Endothelial cell of umbilical vein (primary cell): ENCODE data around the gene ABCF1. TPM values are rescaled to one million over a fixed set of nuclear protein-coding genes. Genes with fewer than 3 reads are reported as not detected.

Experiments used
- BruUV-seq: library from RNA; stranded (reverse); fragments of 400-500 nt; replicated peaks from 2 replicates; lab custom pipeline; 2021; lab: Mats Ljungman, UMichigan
- CTCF ChIA-PET: fragments of 300-600, 350-600 bp; sonication (Branson Sonifier 250); formaldehyde crosslinking; loops from one replicate; lab custom pipeline; 2021; ENCODE audit warnings: antibody characterized with exemption, inconsistent platforms; lab: Charles Lee
- POLR2A ChIA-PET: fragments of 300-600, 350-600 bp; sonication (Branson Sonifier 250); formaldehyde crosslinking; loops from one replicate; lab custom pipeline; 2021; ENCODE audit warnings: antibody characterized with exemption, inconsistent platforms; lab: Charles Lee
- DNase-seq: peaks from one replicate; pipeline ENCODE4 v3.0.0-alpha.2; 2011; ENCODE audit warnings: low read depth, low spot score
- FAIRE-seq: peaks from 2 replicates; lab custom pipeline; 2011; peaks lifted over from hg19 to GRCh38; lab: Jason Lieb, UNC
- H2AFZ ChIP-seq: 2 replicates; pipeline ENCODE4 v1.6.0; 2012; ENCODE audit warnings: low read depth, low read length, control low read depth, inconsistent platforms
- H3K27ac ChIP-seq: 2 replicates; pipeline ENCODE4 v1.5.1; 2011; ENCODE audit warnings: low read depth, mild to moderate bottlenecking, control low read depth, low read length, moderate library complexity; ENCODE audit not compliant: insufficient read depth
- H3K27me3 ChIP-seq, 2 experiments: 2 replicates each; pipeline versions ENCODE4 v1.6.0 to v1.6.1; 2011; ENCODE audit warnings: low read length in 2 of 2, mixed read lengths in 1 of 2; ENCODE audit not compliant: control insufficient read depth in 2 of 2, insufficient read depth in 2 of 2
- H3K36me3 ChIP-seq, 2 experiments: 2 replicates in 1 of 2; 3 replicates in 1 of 2; pipeline ENCODE4 v1.5.1; 2011; ENCODE audit warnings: low read length in 2 of 2, mild to moderate bottlenecking in 1 of 2, moderate library complexity in 1 of 2; ENCODE audit not compliant: control insufficient read depth in 2 of 2, insufficient read depth in 2 of 2; ENCODE audit errors: extremely low read depth in 1 of 2
- H3K4me1 ChIP-seq: 3 replicates; pipeline ENCODE4 v1.5.1; 2011; ENCODE audit warnings: mild to moderate bottlenecking, low read length; ENCODE audit not compliant: control insufficient read depth, insufficient read depth; ENCODE audit errors: extremely low read depth
- H3K4me2 ChIP-seq: 2 replicates; pipeline ENCODE4 v1.6.1; 2011; ENCODE audit warnings: low read length, control low read depth, mixed read lengths; ENCODE audit not compliant: insufficient read depth
- H3K4me3 ChIP-seq, 3 experiments: fragments of 200-600 bp in 1 of 3; sonication (generic), shearing (Covaris generic) in 1 of 3; replicated peaks in 1 of 3; 2 replicates each; pipeline ENCODE4 v1.5.1; 2011 to 2016; ENCODE audit warnings: control low read depth in 3 of 3, low read length in 3 of 3, mild to moderate bottlenecking in 2 of 3, inconsistent platforms in 1 of 3, low read depth in 1 of 3, moderate library complexity in 1 of 3; ENCODE audit not compliant: insufficient read depth in 1 of 3
- H3K79me2 ChIP-seq: 2 replicates; pipeline ENCODE4 v1.6.0; 2012; ENCODE audit warnings: low read length, inconsistent platforms; ENCODE audit not compliant: control insufficient read depth, insufficient read depth
- H3K9ac ChIP-seq: replicated peaks from 2 replicates; pipeline ENCODE3; 2011; ENCODE audit warnings: low read length, control low read depth; ENCODE audit not compliant: insufficient read depth; ENCODE audit errors: extremely low read depth
- H3K9me1 ChIP-seq: replicated peaks from 3 replicates; pipeline ENCODE4 v1.6.0; 2011; ENCODE audit warnings: mild to moderate bottlenecking, low read length; ENCODE audit not compliant: control insufficient read depth, insufficient read depth; ENCODE audit errors: extremely low read depth
- H3K9me3 ChIP-seq: replicated peaks from 2 replicates; pipeline ENCODE4 v1.5.1; 2012; ENCODE audit warnings: low read length, inconsistent platforms; ENCODE audit not compliant: control insufficient read depth, insufficient read depth
- H4K20me1 ChIP-seq: replicated peaks from 2 replicates; pipeline ENCODE3; 2011; ENCODE audit warnings: mild to moderate bottlenecking, low read length; ENCODE audit not compliant: control insufficient read depth, insufficient read depth; ENCODE audit errors: extremely low read depth
- EZH2 ChIP-seq: IDR thresholded peaks from 2 replicates; pipeline ENCODE4 v1.6.1; 2012; ENCODE audit warnings: borderline replicate concordance, low read depth, mild to moderate bottlenecking, moderate library complexity, low read length, inconsistent platforms; ENCODE audit not compliant: severe bottlenecking
- FOS ChIP-seq: IDR thresholded peaks from 2 replicates; pipeline ENCODE4 v1.6.1; 2011; ENCODE audit warnings: mild to moderate bottlenecking, low read length, moderate library complexity, borderline replicate concordance; ENCODE audit not compliant: insufficient read depth
- GATA2 ChIP-seq: IDR thresholded peaks from 2 replicates; pipeline ENCODE4 v1.7.0; 2011; ENCODE audit warnings: low read depth, mild to moderate bottlenecking, moderate library complexity, mixed read lengths, low read length; ENCODE audit not compliant: insufficient read length, insufficient read depth
- JUN ChIP-seq: IDR thresholded peaks from 2 replicates; pipeline ENCODE4 v1.6.1; 2011; ENCODE audit warnings: borderline replicate concordance, low read depth; ENCODE audit not compliant: insufficient read length, insufficient read depth
- MYC ChIP-seq: IDR thresholded peaks from one replicate; pipeline ENCODE4 v1.6.1; 2011; ENCODE audit warnings: mild to moderate bottlenecking, low read depth, low read length
- POLR2A ChIP-seq: IDR thresholded peaks from 2 replicates; pipeline ENCODE4 v1.6.1; 2012; ENCODE audit warnings: low read depth, mild to moderate bottlenecking, control low read depth, low read length
- POLR2AphosphoS5 ChIP-seq: IDR thresholded peaks from 2 replicates; pipeline ENCODE4 v1.6.1; 2012; ENCODE audit warnings: low read depth, mild to moderate bottlenecking, control low read depth, low read length, moderate library complexity; ENCODE audit not compliant: insufficient read depth
- dilution Hi-C: fragments of 300-500 bp; cut with MboI; formaldehyde crosslinking; loops from one replicate; pipeline ENCODE4 v1.15.0; 2019; ENCODE audit warnings: low sequenced_read_pairs; ENCODE audit not compliant: extremely low pct_ligation_motif_present
- intact Hi-C: fragments of 100-400 bp; cut with micrococcal nuclease; formaldehyde crosslinking; loops from one replicate; pipeline ENCODE4 v1.10.0; 2022
- polyA plus RNA-seq, 4 experiments: library from polyadenylated mRNA; depleted of rRNA in 3 of 4; stranded (reverse) in 3 of 4; unstranded in 1 of 4; fragments of >200 nt; gene quantifications; 2 replicates each; pipeline versions ENCODE4 v1.2.1 to v1.2.3, GENCODE V29; 2011 to 2012; ENCODE audit warnings: missing spikeins in 1 of 4
- total RNA-seq: library from RNA; stranded (reverse); gene quantifications from 2 replicates; pipeline ENCODE4 v1.2.3, GENCODE V29; 2021
- TF ChIP-seq, protein P1 (sequence below): IDR thresholded peaks from 2 replicates; pipeline ENCODE4 v1.6.1; 2011; ENCODE audit not compliant: insufficient read depth, insufficient read length
- TF ChIP-seq, protein P2 (sequence below), 2 donors: IDR thresholded peaks; 1 replicate in 1 of 2; 2 replicates in 1 of 2; pipeline ENCODE4 v1.5.1; 2011; ENCODE audit warnings: low read length in 2 of 2, mild to moderate bottlenecking in 2 of 2, moderate library complexity in 2 of 2, control low read depth in 1 of 2, inconsistent platforms in 1 of 2, low read depth in 1 of 2; ENCODE audit not compliant: insufficient read depth in 1 of 2; ENCODE audit errors: extremely low read depth in 1 of 2

ABCF1 gene
- total and polyA plus RNA-seq, 2 donors (not counting 3 experiments of a cell fraction or from before 2014, with no cell fraction given), result 34.0 to 60.3 TPM

DNA sequence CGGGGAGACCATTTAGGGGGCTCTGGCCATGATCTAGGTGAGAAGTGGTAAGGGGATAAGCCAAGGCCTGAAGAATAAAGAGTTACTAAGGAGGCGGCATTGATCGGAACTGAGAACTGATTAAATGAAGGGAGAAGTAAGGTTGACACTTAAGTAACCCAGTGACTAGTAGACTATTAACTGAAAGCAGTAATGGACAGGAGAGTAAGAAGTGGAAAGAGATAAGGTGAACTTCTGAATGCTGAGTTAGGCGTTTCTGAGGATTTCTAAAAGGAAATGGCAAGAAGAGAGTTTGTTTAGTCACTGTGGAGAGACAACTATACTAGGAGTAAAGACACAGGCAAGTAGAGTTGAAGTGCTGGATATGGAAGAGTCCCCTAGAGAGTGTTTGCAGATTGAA lies 1.9 kb downstream of the ABCF1 start:
- Histone ChIP-seq H3K27me3 (no peaks in the 10 kb centered on the region), H3K4me1 (peaks cover 18% of the 10 kb centered on the region), H3K9me3 (no peaks in the 10 kb centered on the region), H3K27ac (no peak overlapping the region), H3K4me3 (no peak overlapping the region), H3K4me2 (peak overlapping the region; percentile 17), H3K36me3 (peaks cover 2 to 11% of the 10 kb centered on the region in 2 experiments), H3K9me1 (no peaks in the 10 kb centered on the region), H3K79me2 (peaks cover 45% of the 10 kb centered on the region), H2AFZ (no peak overlapping the region), H3K9ac (no peak overlapping the region), H4K20me1 (no peaks in the 10 kb centered on the region)
- no peak for TF ChIP-seq JUN
- TF ChIP-seq POLR2AphosphoS5, result no peak
- TF ChIP-seq GATA2, result no peak
- TF ChIP-seq, protein P1, sequence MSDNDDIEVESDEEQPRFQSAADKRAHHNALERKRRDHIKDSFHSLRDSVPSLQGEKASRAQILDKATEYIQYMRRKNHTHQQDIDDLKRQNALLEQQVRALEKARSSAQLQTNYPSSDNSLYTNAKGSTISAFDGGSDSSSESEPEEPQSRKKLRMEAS, result no peak
- DNase-seq (no peak), FAIRE-seq (no peak)
- CTCF ChIA-PET, result interaction anchor here (1.0 to 1.2 kb wide), 3 partner anchors 12 to 91 kb away, joined by 3 to 4 read pairs (median 3); no protein-coding TSS in a partner anchor
- no TSS peak for BruUV-seq
- dilution Hi-C loops (no loop called here), intact Hi-C loops (no loop called here)
- POLR2A ChIA-PET, result no interaction called here

DNA sequence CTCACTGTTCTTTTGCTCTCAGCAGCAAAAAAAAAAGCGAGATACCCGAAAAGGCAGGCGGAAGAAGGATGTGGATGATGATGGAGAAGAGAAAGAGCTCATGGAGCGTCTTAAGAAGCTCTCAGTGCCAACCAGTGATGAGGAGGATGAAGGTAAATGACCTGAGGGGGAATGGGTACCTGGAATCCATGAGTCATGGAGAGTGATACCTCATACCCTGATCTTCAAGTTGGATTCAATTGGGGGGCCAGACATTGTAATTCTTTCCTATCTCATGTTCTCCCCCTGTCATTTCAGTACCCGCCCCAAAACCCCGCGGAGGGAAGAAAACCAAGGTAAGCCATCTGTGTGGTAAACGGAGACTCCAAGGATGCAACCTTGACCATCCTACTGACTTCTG lies 6.8 kb downstream of the ABCF1 start:
- no peaks in the 10 kb centered on the region for H3K9me1 ChIP-seq
- H4K20me1 ChIP-seq, result no peaks in the 10 kb centered on the region
- H3K36me3 ChIP-seq, result peaks cover 18 to 37% of the 10 kb centered on the region in 2 experiments
- H3K9me3 ChIP-seq, result no peaks in the 10 kb centered on the region
- no peak overlapping the region for H2AFZ ChIP-seq
- no TSS peak for BruUV-seq
- TF ChIP-seq, protein P1, result no peak
- no peak for TF ChIP-seq JUN
- no peak for TF ChIP-seq POLR2AphosphoS5
- TF ChIP-seq, protein P2, sequence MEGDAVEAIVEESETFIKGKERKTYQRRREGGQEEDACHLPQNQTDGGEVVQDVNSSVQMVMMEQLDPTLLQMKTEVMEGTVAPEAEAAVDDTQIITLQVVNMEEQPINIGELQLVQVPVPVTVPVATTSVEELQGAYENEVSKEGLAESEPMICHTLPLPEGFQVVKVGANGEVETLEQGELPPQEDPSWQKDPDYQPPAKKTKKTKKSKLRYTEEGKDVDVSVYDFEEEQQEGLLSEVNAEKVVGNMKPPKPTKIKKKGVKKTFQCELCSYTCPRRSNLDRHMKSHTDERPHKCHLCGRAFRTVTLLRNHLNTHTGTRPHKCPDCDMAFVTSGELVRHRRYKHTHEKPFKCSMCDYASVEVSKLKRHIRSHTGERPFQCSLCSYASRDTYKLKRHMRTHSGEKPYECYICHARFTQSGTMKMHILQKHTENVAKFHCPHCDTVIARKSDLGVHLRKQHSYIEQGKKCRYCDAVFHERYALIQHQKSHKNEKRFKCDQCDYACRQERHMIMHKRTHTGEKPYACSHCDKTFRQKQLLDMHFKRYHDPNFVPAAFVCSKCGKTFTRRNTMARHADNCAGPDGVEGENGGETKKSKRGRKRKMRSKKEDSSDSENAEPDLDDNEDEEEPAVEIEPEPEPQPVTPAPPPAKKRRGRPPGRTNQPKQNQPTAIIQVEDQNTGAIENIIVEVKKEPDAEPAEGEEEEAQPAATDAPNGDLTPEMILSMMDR (IDR thresholded peaks at IDR 0.05; ENCODE audit: extremely low read depth in 1 of 2, insufficient read depth in 1 of 2, low read depth in 1 of 2, low read length in 2 of 2), result no peak
- TF ChIP-seq POLR2A, result no peak
- no peak for TF ChIP-seq GATA2
- TF ChIP-seq FOS, result no peak
- TF ChIP-seq MYC, result no peak
- TF ChIP-seq EZH2, result no peak
- H3K79me2 ChIP-seq, result peaks cover 29% of the 10 kb centered on the region
- CTCF ChIA-PET, result interaction anchor here (1.6 kb wide), 1 partner anchor 20 kb away, joined by 7 read pairs; no protein-coding TSS in a partner anchor
- H3K4me3 ChIP-seq, result no peak overlapping the region
- dilution Hi-C loops, result no loop called here
- no peak overlapping the region for H3K9ac ChIP-seq
- intact Hi-C loops, result no loop called here
- DNase-seq (no peak), FAIRE-seq (no peak)
- no peaks in the 10 kb centered on the region for H3K4me1 ChIP-seq
- H3K27me3 ChIP-seq, result no peaks in the 10 kb centered on the region
- H3K4me2 ChIP-seq, result no peak overlapping the region
- POLR2A ChIA-PET, result no interaction called here
- no peak overlapping the region for H3K27ac ChIP-seq
